Peyer's patch (tissue), 4 donors: Measurements from ENCODE around the gene ECT2L.

Experiments
- POLR2A ChIP-seq, 2 donors: fragments of 450-650 bp; IDR thresholded peaks; one replicate each; pipeline ENCODE4 v1.5.1; 2017; ENCODE audit warnings: antibody characterized with exemption in 2 of 2, mild to moderate bottlenecking in 2 of 2, moderate library complexity in 2 of 2
- TF ChIP-seq, protein P1 (sequence below), 6 experiments: fragments of 450-650 bp in 4 of 6; fragments of 200-600 bp in 2 of 6; sonication (generic) in 1 of 6; IDR thresholded peaks; one replicate each; pipeline ENCODE4 v1.5.1; 2017 to 2019; ENCODE audit warnings: antibody characterized with exemption in 6 of 6, mild to moderate bottlenecking in 3 of 6, moderate library complexity in 1 of 6

DNA sequence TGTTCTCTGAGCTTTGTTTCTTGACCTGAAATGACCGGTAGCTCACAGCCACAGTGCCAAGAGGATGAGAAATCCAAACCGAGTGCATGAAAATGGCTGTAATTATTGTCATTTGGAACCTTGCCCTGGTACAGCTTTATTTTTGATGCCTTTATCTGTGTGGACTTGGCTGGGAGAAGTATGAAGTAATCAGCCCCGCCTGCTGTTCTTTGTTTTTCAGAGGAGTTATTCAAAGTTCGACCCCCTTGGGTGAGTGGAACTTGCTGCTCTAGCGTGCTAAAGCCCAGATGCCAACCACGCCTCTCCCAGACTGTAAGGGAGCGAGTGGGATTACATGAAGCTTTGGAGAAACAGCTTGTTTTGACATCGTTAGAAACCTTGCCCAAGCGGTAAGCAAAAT, 48.3 kb downstream of the ECT2L start:
- TF ChIP-seq, protein P1, sequence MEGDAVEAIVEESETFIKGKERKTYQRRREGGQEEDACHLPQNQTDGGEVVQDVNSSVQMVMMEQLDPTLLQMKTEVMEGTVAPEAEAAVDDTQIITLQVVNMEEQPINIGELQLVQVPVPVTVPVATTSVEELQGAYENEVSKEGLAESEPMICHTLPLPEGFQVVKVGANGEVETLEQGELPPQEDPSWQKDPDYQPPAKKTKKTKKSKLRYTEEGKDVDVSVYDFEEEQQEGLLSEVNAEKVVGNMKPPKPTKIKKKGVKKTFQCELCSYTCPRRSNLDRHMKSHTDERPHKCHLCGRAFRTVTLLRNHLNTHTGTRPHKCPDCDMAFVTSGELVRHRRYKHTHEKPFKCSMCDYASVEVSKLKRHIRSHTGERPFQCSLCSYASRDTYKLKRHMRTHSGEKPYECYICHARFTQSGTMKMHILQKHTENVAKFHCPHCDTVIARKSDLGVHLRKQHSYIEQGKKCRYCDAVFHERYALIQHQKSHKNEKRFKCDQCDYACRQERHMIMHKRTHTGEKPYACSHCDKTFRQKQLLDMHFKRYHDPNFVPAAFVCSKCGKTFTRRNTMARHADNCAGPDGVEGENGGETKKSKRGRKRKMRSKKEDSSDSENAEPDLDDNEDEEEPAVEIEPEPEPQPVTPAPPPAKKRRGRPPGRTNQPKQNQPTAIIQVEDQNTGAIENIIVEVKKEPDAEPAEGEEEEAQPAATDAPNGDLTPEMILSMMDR (IDR thresholded peaks at IDR 0.05), result no peak
- no peak for TF ChIP-seq POLR2A (IDR thresholded peaks at IDR 0.05)
